Prostate gland (tissue), 2 donors: Measurements from ENCODE around the gene DDX51. TPM values are rescaled to one million over a fixed set of nuclear protein-coding genes. Genes with fewer than 3 reads are reported as not detected.

ENCODE experiments used
- DNase-seq: peaks from one replicate; pipeline ENCODE4 v3.0.0-alpha.2; 2019; ENCODE audit warnings: low spot score
- H3K27ac ChIP-seq, 2 donors: fragments of 200-600 bp; sonication (generic); 2 replicates each; pipeline ENCODE4 v1.5.1; 2017 to 2019
- H3K27me3 ChIP-seq: fragments of 200-600 bp; sonication (generic); replicated peaks from 2 replicates; pipeline ENCODE4 v1.5.1; 2019; ENCODE audit not compliant: insufficient read depth
- H3K36me3 ChIP-seq, 2 donors: fragments of 200-600 bp; sonication (generic); 1 replicate in 1 of 2; 2 replicates in 1 of 2; pipeline versions ENCODE4 v1.5.1 to v1.8.1; 2017 to 2019
- H3K4me1 ChIP-seq: fragments of 200-600 bp; sonication (generic); replicated peaks from 2 replicates; pipeline ENCODE4 v1.5.1; 2019
- H3K4me3 ChIP-seq, 2 donors: fragments of 200-600 bp; sonication (generic); 2 replicates each; pipeline ENCODE4 v1.5.1; 2017 to 2019
- H3K9me3 ChIP-seq: fragments of 200-600 bp; sonication (generic); 2 replicates; pipeline ENCODE4 v1.5.1; 2017
- POLR2A ChIP-seq: fragments of 450-650 bp; IDR thresholded peaks from one replicate; pipeline ENCODE4 v1.6.1; 2016; ENCODE audit warnings: antibody characterized with exemption, mild to moderate bottlenecking
- POLR2AphosphoS5 ChIP-seq: sonication (generic); formaldehyde crosslinking; IDR thresholded peaks from one replicate; pipeline ENCODE4 v1.6.1; 2017; ENCODE audit warnings: antibody characterized with exemption
- WGBS: methylation state at CpG from one replicate; pipeline ENCODE4 v1.1.5; 2018; 5-methylcytosine and 5-hydroxymethylcytosine counted together
- intact Hi-C: fragments of 100-400 bp; cut with DNase I; formaldehyde crosslinking; loops from one replicate; pipeline ENCODE4 v1.14.2; 2022
- total RNA-seq, 2 donors: library from RNA; depleted of rRNA; stranded (reverse); fragments of >200 nt; gene quantifications; one replicate each; pipeline ENCODE4 v1.1.0, GENCODE V29; 2016
- TF ChIP-seq, protein P1 (sequence below), 4 experiments: fragments of 200-600 bp in 2 of 4; fragments of 450-650 bp in 2 of 4; sonication (generic) in 2 of 4; IDR thresholded peaks; 1 replicate in 3 of 4; 2 replicates in 1 of 4; pipeline ENCODE4 v1.5.1; 2016 to 2019; ENCODE audit warnings: antibody characterized with exemption in 4 of 4, mild to moderate bottlenecking in 2 of 4, moderate library complexity in 2 of 4

DDX51 gene
- total RNA-seq, 2 donors from 2014 or later = 12.7 to 29.0 TPM

- H3K36me3 ChIP-seq = no peaks in the 10 kb centered on the region
- H3K9me3 ChIP-seq = no peaks in the 10 kb centered on the region
- no peak overlapping the region for H3K27ac ChIP-seq
- DNase-seq = no peak
- 92% methylated on average over 13 of the region's 13 CpGs for WGBS
- H3K4me1 ChIP-seq = no peaks in the 10 kb centered on the region
- TF ChIP-seq POLR2A = no peak
- TF ChIP-seq, protein P1, sequence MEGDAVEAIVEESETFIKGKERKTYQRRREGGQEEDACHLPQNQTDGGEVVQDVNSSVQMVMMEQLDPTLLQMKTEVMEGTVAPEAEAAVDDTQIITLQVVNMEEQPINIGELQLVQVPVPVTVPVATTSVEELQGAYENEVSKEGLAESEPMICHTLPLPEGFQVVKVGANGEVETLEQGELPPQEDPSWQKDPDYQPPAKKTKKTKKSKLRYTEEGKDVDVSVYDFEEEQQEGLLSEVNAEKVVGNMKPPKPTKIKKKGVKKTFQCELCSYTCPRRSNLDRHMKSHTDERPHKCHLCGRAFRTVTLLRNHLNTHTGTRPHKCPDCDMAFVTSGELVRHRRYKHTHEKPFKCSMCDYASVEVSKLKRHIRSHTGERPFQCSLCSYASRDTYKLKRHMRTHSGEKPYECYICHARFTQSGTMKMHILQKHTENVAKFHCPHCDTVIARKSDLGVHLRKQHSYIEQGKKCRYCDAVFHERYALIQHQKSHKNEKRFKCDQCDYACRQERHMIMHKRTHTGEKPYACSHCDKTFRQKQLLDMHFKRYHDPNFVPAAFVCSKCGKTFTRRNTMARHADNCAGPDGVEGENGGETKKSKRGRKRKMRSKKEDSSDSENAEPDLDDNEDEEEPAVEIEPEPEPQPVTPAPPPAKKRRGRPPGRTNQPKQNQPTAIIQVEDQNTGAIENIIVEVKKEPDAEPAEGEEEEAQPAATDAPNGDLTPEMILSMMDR (IDR thresholded peaks at IDR 0.05) = no peak
- no peak for TF ChIP-seq POLR2AphosphoS5
- H3K27me3 ChIP-seq = no peaks in the 10 kb centered on the region
- no peak overlapping the region for H3K4me3 ChIP-seq
- intact Hi-C loops = no loop called here
Measured at GRCh38 chr12:132100306-132101065, 43.6 kb downstream of the DDX51 start.

DNA sequence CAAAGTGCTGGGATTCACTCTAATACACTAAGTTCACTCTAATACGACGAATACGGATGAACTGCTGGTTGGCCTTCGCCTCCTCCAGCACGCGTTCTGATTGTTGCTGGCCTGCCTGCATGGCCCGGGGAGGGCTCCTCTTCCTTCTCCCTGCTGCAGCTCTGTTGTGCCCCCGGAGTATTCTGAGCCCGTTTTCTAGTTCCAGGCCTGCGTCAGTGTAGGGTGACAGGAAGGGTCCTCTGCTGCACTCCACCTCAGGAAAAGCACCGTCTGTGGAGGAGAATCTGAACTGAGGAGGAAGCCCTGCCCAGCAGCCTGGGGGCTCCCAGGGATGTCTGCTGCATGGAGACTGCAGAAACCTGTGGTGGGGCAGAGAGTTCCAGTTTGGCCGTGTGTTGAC, 44.4 kb downstream of the DDX51 start:
- no peak for DNase-seq
- 93% methylated on average over 12 of the region's 12 CpGs for WGBS
- intact Hi-C loops = no loop called here
- Histone ChIP-seq H3K36me3 (no peaks in the 10 kb centered on the region), H3K4me1 (no peaks in the 10 kb centered on the region), H3K9me3 (no peaks in the 10 kb centered on the region), H3K27me3 (no peaks in the 10 kb centered on the region), H3K27ac (no peak overlapping the region), H3K4me3 (no peak overlapping the region)
- TF ChIP-seq POLR2AphosphoS5 (no peak), POLR2A (no peak)
- TF ChIP-seq, protein P1 (IDR thresholded peaks at IDR 0.05) = no peak

DNA sequence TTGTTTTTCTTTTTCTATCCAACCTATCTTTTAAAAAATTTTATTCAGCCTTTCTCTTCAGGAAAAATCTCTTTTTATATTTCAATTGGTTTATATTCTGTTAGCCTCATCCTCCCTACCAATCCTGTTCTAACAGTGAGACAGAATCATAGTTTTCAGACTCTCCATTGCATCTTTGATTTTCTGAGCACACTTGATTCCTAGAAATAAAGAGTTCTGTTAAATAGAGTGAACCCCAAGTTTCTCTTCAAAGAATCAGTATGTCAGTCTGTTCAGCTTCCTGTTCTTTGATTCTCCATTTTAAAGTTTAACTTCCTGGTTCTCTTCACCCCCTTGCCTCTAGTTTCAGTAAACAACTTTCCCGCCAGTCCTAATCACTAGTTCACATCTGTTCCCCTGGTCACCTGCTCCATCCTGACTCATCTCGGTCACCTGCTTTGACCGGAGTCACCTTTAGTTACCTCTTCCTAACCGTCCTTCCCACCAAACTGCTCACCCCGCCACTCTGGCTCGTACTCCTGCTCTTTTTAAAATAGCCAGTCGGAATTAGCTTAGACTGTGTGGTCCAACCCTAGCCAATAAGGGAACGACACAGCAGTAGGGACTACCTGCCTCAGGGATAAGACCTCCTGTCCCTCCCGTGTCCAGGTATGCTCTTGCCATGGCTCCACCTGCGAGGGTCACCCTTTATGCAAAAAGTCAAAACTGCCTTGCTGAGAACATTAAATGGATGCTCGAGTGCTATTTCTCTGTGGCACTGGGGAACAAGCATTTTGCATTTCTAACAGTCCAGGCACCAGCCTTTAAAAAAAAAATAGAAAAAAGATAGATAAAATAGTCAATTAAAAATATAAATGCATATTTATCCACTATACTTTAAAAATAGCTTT, 48.4 kb downstream of the DDX51 start:
- 96% methylated on average over 11 of the region's 11 CpGs for WGBS
- Histone ChIP-seq H3K9me3 (no peaks in the 10 kb centered on the region), H3K36me3 (no peaks in the 10 kb centered on the region), H3K27me3 (no peaks in the 10 kb centered on the region), H3K27ac (no peak overlapping the region), H3K4me1 (no peaks in the 10 kb centered on the region), H3K4me3 (no peak overlapping the region)
- intact Hi-C loops = no loop called here
- TF ChIP-seq, protein P1 (IDR thresholded peaks at IDR 0.05) = no peak
- TF ChIP-seq POLR2A (no peak), POLR2AphosphoS5 (no peak)
- DNase-seq = no peak

- Histone ChIP-seq H3K4me1 (no peaks in the 10 kb centered on the region), H3K36me3 (no peaks in the 10 kb centered on the region), H3K9me3 (no peaks in the 10 kb centered on the region), H3K27me3 (no peaks in the 10 kb centered on the region), H3K27ac (no peak overlapping the region), H3K4me3 (no peak overlapping the region)
- 94% methylated on average over 15 of the region's 16 CpGs for WGBS
- intact Hi-C loops = no loop called here
- TF ChIP-seq POLR2AphosphoS5 = no peak
- TF ChIP-seq, protein P1 (IDR thresholded peaks at IDR 0.05) = no peak
- no peak for TF ChIP-seq POLR2A
- DNase-seq = no peak
Measured at GRCh38 chr12:132094269-132094891, 49.7 kb downstream of the DDX51 start.
